Neural cell (in vitro differentiated cells): ENCODE data around the gene VAT1L. TPM values are rescaled to one million over a fixed set of nuclear protein-coding genes. Genes with fewer than 3 reads are reported as not detected.

ENCODE experiments used
- H2AFZ ChIP-seq: fragments of 200-600, 300-800 bp; sonication (generic), shearing (Covaris generic); 2 replicates; pipeline ENCODE4 v1.6.0; 2014; ENCODE audit warnings: low read depth, mild to moderate bottlenecking, antibody characterized with exemption, low read length, moderate library complexity
- H3F3A ChIP-seq: fragments of 200-600 bp; shearing (Covaris generic); 2 replicates; pipeline ENCODE4 v1.6.1; 2016; ENCODE audit warnings: mild to moderate bottlenecking, moderate library complexity, mixed read lengths, antibody characterized with exemption, low read length; ENCODE audit not compliant: insufficient read depth, poor library complexity, severe bottlenecking
- H3K27ac ChIP-seq: fragments of 200-600, 300-800 bp; sonication (generic), shearing (Covaris generic); 2 replicates; pipeline ENCODE4 v1.5.1; 2014; ENCODE audit warnings: mild to moderate bottlenecking, low read length, moderate library complexity
- H3K27me3 ChIP-seq: fragments of 300-800, 200-600 bp; sonication (generic), shearing (Covaris generic); 2 replicates; pipeline ENCODE4 v1.6.0; 2014; ENCODE audit warnings: mild to moderate bottlenecking, low read depth, low read length, moderate library complexity; ENCODE audit not compliant: insufficient read depth
- H3K36me3 ChIP-seq: fragments of 300-800, 200-600 bp; sonication (generic), shearing (Covaris generic); 2 replicates; pipeline ENCODE4 v1.5.1; 2014; ENCODE audit warnings: mild to moderate bottlenecking, antibody characterized with exemption, low read length, moderate library complexity; ENCODE audit not compliant: insufficient read depth
- H3K4me2 ChIP-seq: fragments of 300-800, 200-600 bp; sonication (generic), shearing (Covaris generic); 2 replicates; pipeline ENCODE4 v1.6.0; 2014; ENCODE audit warnings: mild to moderate bottlenecking, low read length
- H3K4me3 ChIP-seq: fragments of 300-800, 200-600 bp; sonication (generic), shearing (Covaris generic); 2 replicates; pipeline ENCODE4 v1.5.1; 2014; ENCODE audit warnings: mild to moderate bottlenecking, low read length, moderate library complexity
- H3K79me2 ChIP-seq: fragments of 200-600 bp; shearing (Covaris generic); replicated peaks from 2 replicates; pipeline ENCODE4 v1.6.0; 2014; ENCODE audit warnings: mild to moderate bottlenecking, low read length, moderate library complexity; ENCODE audit not compliant: insufficient read depth
- H3K9ac ChIP-seq: fragments of 300-800, 200-600 bp; sonication (generic), shearing (Covaris generic); 2 replicates; pipeline ENCODE4 v1.6.1; 2016; ENCODE audit warnings: mild to moderate bottlenecking, low read length, mixed read lengths
- H3K9me2 ChIP-seq: fragments of 200-600 bp; shearing (Covaris generic); 2 replicates; pipeline ENCODE4 v1.6.1; 2016; ENCODE audit warnings: mild to moderate bottlenecking, low read length, mixed read lengths; ENCODE audit not compliant: insufficient read depth
- H3K9me3 ChIP-seq: fragments of 200-600, 300-800 bp; sonication (generic), shearing (Covaris generic); 2 replicates; pipeline ENCODE4 v1.6.1; 2016; ENCODE audit warnings: mild to moderate bottlenecking, mixed run types, low read length, moderate library complexity, mixed read lengths
- H4K20me1 ChIP-seq: fragments of 200-600 bp; shearing (Covaris generic); 2 replicates; pipeline ENCODE4 v1.6.1; 2016; ENCODE audit warnings: mild to moderate bottlenecking, mixed run types; ENCODE audit not compliant: insufficient read depth
- CTCF ChIP-seq: fragments of 450-650 bp; IDR thresholded peaks from 2 replicates; pipeline ENCODE4 v1.5.1; 2014; ENCODE audit warnings: antibody characterized with exemption, mild to moderate bottlenecking, moderate library complexity; ENCODE audit not compliant: poor library complexity, severe bottlenecking
- EP300 ChIP-seq: fragments of 450-650 bp; conservative IDR thresholded peaks from 2 replicates; pipeline ENCODE4 v1.6.1; 2014; ENCODE audit warnings: antibody characterized with exemption, mild to moderate bottlenecking, moderate library complexity; ENCODE audit not compliant: poor library complexity, severe bottlenecking
- EZH2 ChIP-seq: fragments of 200-600, 300-800 bp; shearing (Covaris generic), sonication (generic); IDR thresholded peaks from 2 replicates; pipeline ENCODE4 v1.6.1; 2014; ENCODE audit warnings: antibody characterized with exemption, low read length, borderline replicate concordance, mild to moderate bottlenecking; ENCODE audit not compliant: insufficient read depth, poor library complexity, severe bottlenecking
- MXI1 ChIP-seq: fragments of 450-650 bp; conservative IDR thresholded peaks from 2 replicates; pipeline ENCODE4 v1.6.1; 2014; ENCODE audit warnings: antibody characterized with exemption, mild to moderate bottlenecking; ENCODE audit not compliant: poor library complexity, severe bottlenecking
- POLR2AphosphoS5 ChIP-seq: IDR thresholded peaks from 2 replicates; pipeline ENCODE4 v1.6.1; 2012
- RAD21 ChIP-seq: fragments of 450-650 bp; conservative IDR thresholded peaks from 2 replicates; pipeline ENCODE4 v1.6.1; 2014; ENCODE audit warnings: antibody characterized with exemption, mild to moderate bottlenecking, moderate library complexity
- REST ChIP-seq: IDR thresholded peaks from 2 replicates; pipeline ENCODE4 v1.6.1; 2012; ENCODE audit warnings: borderline replicate concordance
- SMC3 ChIP-seq: fragments of 450-650 bp; conservative IDR thresholded peaks from 2 replicates; pipeline ENCODE4 v1.6.1; 2014; ENCODE audit warnings: antibody characterized with exemption, mild to moderate bottlenecking, moderate library complexity; ENCODE audit not compliant: poor library complexity
- TAF1 ChIP-seq: IDR thresholded peaks from 2 replicates; pipeline ENCODE4 v1.6.1; 2012; ENCODE audit warnings: low read depth
- polyA plus RNA-seq: library from polyadenylated mRNA; depleted of rRNA; stranded (reverse); fragments of >200 nt; gene quantifications from 2 replicates; pipeline ENCODE4 v1.2.3, GENCODE V29; 2014

The VAT1L gene
- polyA plus RNA-seq, 1 donor from 2014 or later: 54.5 TPM

- Histone ChIP-seq H3K27me3 (no peaks in the 10 kb centered on the region), H3K4me3 (no peak overlapping the region), H3K9ac (no peak overlapping the region), H3K79me2 (no peaks in the 10 kb centered on the region), H3K9me2 (no peaks in the 10 kb centered on the region), H3K9me3 (no peaks in the 10 kb centered on the region), H3K4me2 (no peak overlapping the region), H4K20me1 (no peaks in the 10 kb centered on the region), H2AFZ (no peak overlapping the region), H3K36me3 (no peaks in the 10 kb centered on the region), H3F3A (peaks cover 2% of the 10 kb centered on the region), H3K27ac (no peak overlapping the region)
- TF ChIP-seq EZH2: no peak
- TF ChIP-seq RAD21: no peak
- no peak for TF ChIP-seq POLR2AphosphoS5
- TF ChIP-seq REST: no peak
- no peak for TF ChIP-seq SMC3
- TF ChIP-seq EP300: no peak
- TF ChIP-seq TAF1: no peak
- no peak for TF ChIP-seq MXI1
- TF ChIP-seq CTCF: no peak
Measured at GRCh38 chr16:77967054-77967904, 178.9 kb downstream of the VAT1L start.

- Histone ChIP-seq H3K4me2 (no peak overlapping the region), H3K9me2 (no peaks in the 10 kb centered on the region), H2AFZ (no peak overlapping the region), H3K9me3 (no peaks in the 10 kb centered on the region), H3K4me3 (no peak overlapping the region), H3K9ac (no peak overlapping the region), H3K27me3 (no peaks in the 10 kb centered on the region), H3K79me2 (no peaks in the 10 kb centered on the region), H3F3A (peaks cover 2% of the 10 kb centered on the region), H3K27ac (no peak overlapping the region), H4K20me1 (no peaks in the 10 kb centered on the region), H3K36me3 (no peaks in the 10 kb centered on the region)
- no peak for TF ChIP-seq TAF1
- TF ChIP-seq MXI1: no peak
- TF ChIP-seq EP300: no peak
- TF ChIP-seq SMC3: no peak
- TF ChIP-seq EZH2: no peak
- TF ChIP-seq POLR2AphosphoS5: no peak
- TF ChIP-seq RAD21: no peak
- TF ChIP-seq REST: no peak
- TF ChIP-seq CTCF: no peak
Measured at GRCh38 chr16:77969861-77970260, 181.5 kb downstream of the VAT1L start.
